Mesothelial cell of epicardium (in vitro differentiated cells): Measurements from ENCODE around the gene GPR162. TPM values are rescaled to one million over a fixed set of nuclear protein-coding genes. Genes with fewer than 3 reads are reported as not detected.

Source experiments
- DNase-seq, 2 experiments: peaks; one replicate each; pipeline ENCODE4 v3.0.0; 2021; ENCODE audit warnings: low spot score in 2 of 2; ENCODE audit not compliant: unreplicated experiment in 2 of 2
- H3K27ac Mint-ChIP-seq: 2 replicates; pipeline ENCODE4 v1.8.0; 2021; ENCODE audit warnings: mixed read lengths
- H3K27me3 Mint-ChIP-seq: 2 replicates; pipeline ENCODE4 v1.8.0; 2021; ENCODE audit warnings: low read depth, mixed read lengths
- H3K36me3 Mint-ChIP-seq: 2 replicates; pipeline ENCODE4 v1.8.0; 2021; ENCODE audit warnings: mixed read lengths
- H3K4me1 Mint-ChIP-seq: 2 replicates; pipeline ENCODE4 v1.8.0; 2021; ENCODE audit warnings: mixed read lengths
- H3K4me3 Mint-ChIP-seq: 2 replicates; pipeline ENCODE4 v1.8.0; 2021; ENCODE audit warnings: mild to moderate bottlenecking, moderate library complexity, mixed read lengths
- H3K9me3 Mint-ChIP-seq: 2 replicates; pipeline ENCODE4 v1.8.0; 2021; ENCODE audit warnings: mixed read lengths
- CTCF ChIP-seq: fragments of 200-600 bp; sonication (generic); IDR thresholded peaks from one replicate; pipeline ENCODE4 v1.5.0; 2021; ENCODE audit warnings: antibody characterized with exemption; ENCODE audit not compliant: unreplicated experiment
- total RNA-seq: library from RNA; stranded (reverse); gene quantifications from 3 replicates; pipeline ENCODE4 v1.2.1, GENCODE V29; 2021

The GPR162 gene
- total RNA-seq, 1 donor from 2014 or later: 10.8 TPM

DNA sequence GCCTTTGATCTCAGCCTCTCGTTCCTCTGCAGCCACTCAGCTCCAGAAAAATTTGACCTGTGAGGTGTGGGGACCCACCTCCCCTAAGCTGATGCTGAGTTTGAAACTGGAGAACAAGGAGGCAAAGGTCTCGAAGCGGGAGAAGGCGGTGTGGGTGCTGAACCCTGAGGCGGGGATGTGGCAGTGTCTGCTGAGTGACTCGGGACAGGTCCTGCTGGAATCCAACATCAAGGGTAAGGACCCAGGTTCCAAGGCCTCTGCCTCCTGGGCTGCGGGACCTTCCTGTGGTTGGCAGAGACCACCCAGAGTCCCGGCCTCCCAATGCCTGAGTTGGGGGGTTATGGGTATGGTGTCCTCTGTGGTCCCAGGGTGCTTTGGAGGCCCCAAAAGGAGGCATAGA is 4.5 kb upstream of the GPR162 start:
- no peak overlapping the region for H3K4me3 Mint-ChIP-seq
- H3K27ac Mint-ChIP-seq: no peak overlapping the region
- TF ChIP-seq CTCF: no peak
- H3K4me1 Mint-ChIP-seq: peaks cover 31% of the 10 kb centered on the region
- no peaks in the 10 kb centered on the region for H3K36me3 Mint-ChIP-seq
- no peaks in the 10 kb centered on the region for H3K9me3 Mint-ChIP-seq
- peaks cover 6% of the 10 kb centered on the region for H3K27me3 Mint-ChIP-seq
- no peak for DNase-seq

GRCh38 chr12:6817662-6818157 is 3.9 kb upstream of the GPR162 start:
- Mint-ChIP-seq H3K4me3 (no peak overlapping the region), H3K27ac (no peak overlapping the region)

GRCh38 chr12:6818222-6818621 is 3.4 kb upstream of the GPR162 start:
- DNase-seq: no peak
- peak overlapping the region; percentile 65 for H3K27ac Mint-ChIP-seq
- TF ChIP-seq CTCF: no peak
- H3K36me3 Mint-ChIP-seq: no peaks in the 10 kb centered on the region
- peaks cover 8% of the 10 kb centered on the region for H3K27me3 Mint-ChIP-seq
- H3K9me3 Mint-ChIP-seq: no peaks in the 10 kb centered on the region
- no peak overlapping the region for H3K4me3 Mint-ChIP-seq
- peaks cover 42% of the 10 kb centered on the region for H3K4me1 Mint-ChIP-seq

More at GRCh38 chr12:6817662-6818157, 3.9 kb upstream of the GPR162 start:
- TF ChIP-seq CTCF: no peak
- DNase-seq: no peak
- Mint-ChIP-seq H3K27me3 (peaks cover 7% of the 10 kb centered on the region), H3K9me3 (no peaks in the 10 kb centered on the region), H3K4me1 (peaks cover 37% of the 10 kb centered on the region), H3K36me3 (no peaks in the 10 kb centered on the region)

DNA sequence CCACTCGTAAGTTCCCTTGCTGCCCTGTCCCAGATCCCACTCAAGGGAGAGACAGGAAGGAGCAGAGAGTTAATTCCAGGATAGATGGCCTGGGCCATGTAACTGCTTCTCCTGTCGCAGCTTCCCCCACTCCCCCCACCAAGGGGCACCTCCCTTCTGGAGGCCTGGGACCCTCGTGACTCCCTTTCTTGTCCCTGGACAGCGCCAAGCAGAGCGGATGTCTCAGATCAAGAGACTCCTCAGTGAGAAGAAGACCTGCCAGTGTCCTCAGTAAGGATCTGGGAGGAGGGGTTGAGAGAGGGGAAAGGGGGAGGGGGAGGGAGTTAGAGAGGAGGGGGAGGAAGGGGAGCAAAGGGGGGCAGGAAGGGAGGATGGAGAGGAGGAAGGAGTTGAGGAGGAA is 3.0 kb upstream of the GPR162 start:
- peaks cover 8% of the 10 kb centered on the region for H3K27me3 Mint-ChIP-seq
- no peak for DNase-seq
- no peak for TF ChIP-seq CTCF
- H3K27ac Mint-ChIP-seq: peak overlapping the region; percentile 65
- H3K9me3 Mint-ChIP-seq: no peaks in the 10 kb centered on the region
- no peaks in the 10 kb centered on the region for H3K36me3 Mint-ChIP-seq
- peaks cover 45% of the 10 kb centered on the region for H3K4me1 Mint-ChIP-seq
- no peak overlapping the region for H3K4me3 Mint-ChIP-seq

GRCh38 chr12:6819106-6820030 is 2.3 kb upstream of the GPR162 start:
- H3K4me1 Mint-ChIP-seq: peaks cover 45% of the 10 kb centered on the region
- peaks cover 5% of the 10 kb centered on the region for H3K27me3 Mint-ChIP-seq
- H3K27ac Mint-ChIP-seq: peak overlapping the region; percentile 61
- no peak for TF ChIP-seq CTCF
- no peak for DNase-seq
- H3K4me3 Mint-ChIP-seq: no peak overlapping the region
- H3K36me3 Mint-ChIP-seq: no peaks in the 10 kb centered on the region
- H3K9me3 Mint-ChIP-seq: no peaks in the 10 kb centered on the region
